ENCODE data around the gene SAMD5.

Gene SAMD5

GRCh38 chr6:147560670-147561069 is 52.2 kb downstream of the SAMD5 start:
- no peak for DNase-seq (ENCODE audit: low read depth in 1 of 2, low spot score in 1 of 2)
- in situ Hi-C loops (cut with HindIII; ENCODE audit: low pct_unique_long_range_greater_than_20kb, low sequenced_read_pairs): no loop called here
- no peak for TF ChIP-seq JUND (IDR thresholded peaks at IDR 0.05; ENCODE audit: low read depth)

- TF ChIP-seq JUND (IDR thresholded peaks at IDR 0.05; ENCODE audit: low read depth): no peak
- in situ Hi-C loops (cut with HindIII; ENCODE audit: low pct_unique_long_range_greater_than_20kb, low sequenced_read_pairs): no loop called here
- no peak for DNase-seq (ENCODE audit: low read depth in 1 of 2, low spot score in 1 of 2)
These were observed 53.2 kb downstream of the SAMD5 start for GRCh38 chr6:147561726-147562125.

DNA sequence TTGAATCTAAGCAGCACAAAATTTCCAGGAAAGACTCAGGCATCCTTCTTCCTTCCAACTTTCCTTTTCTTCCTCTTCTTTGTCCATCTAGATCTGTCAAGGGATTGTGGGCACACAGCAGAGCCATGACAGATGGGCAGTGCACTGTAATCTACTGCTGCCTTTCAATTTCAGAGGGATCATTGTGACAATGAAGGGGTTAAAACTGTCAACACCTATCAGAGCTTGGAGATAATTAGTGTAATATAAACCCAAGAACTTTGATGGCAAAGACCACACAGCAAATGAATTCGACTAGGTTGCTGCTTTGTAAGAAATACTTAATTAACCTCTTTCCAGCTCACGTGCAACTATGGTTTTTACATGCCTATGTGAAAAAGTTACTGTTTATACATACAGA is 55.0 kb downstream of the SAMD5 start:
- no peak for TF ChIP-seq JUND (IDR thresholded peaks at IDR 0.05; ENCODE audit: low read depth)
- DNase-seq (ENCODE audit: low read depth in 1 of 2, low spot score in 1 of 2): no peak
- in situ Hi-C loops (cut with HindIII; ENCODE audit: low pct_unique_long_range_greater_than_20kb, low sequenced_read_pairs): no loop called here

- in situ Hi-C loops (cut with HindIII; ENCODE audit: low pct_unique_long_range_greater_than_20kb, low sequenced_read_pairs): no loop called here
- DNase-seq (ENCODE audit: low read depth in 1 of 2, low spot score in 1 of 2): no peak
- TF ChIP-seq JUND (IDR thresholded peaks at IDR 0.05; ENCODE audit: low read depth): no peak
These were observed 56.1 kb downstream of the SAMD5 start for GRCh38 chr6:147564556-147564955.

- no peak for TF ChIP-seq JUND (IDR thresholded peaks at IDR 0.05; ENCODE audit: low read depth)
- no peak for DNase-seq (ENCODE audit: low read depth in 1 of 2, low spot score in 1 of 2)
- in situ Hi-C loops (cut with HindIII; ENCODE audit: low pct_unique_long_range_greater_than_20kb, low sequenced_read_pairs): no loop called here
These were observed 57.9 kb downstream of the SAMD5 start for GRCh38 chr6:147566244-147566898.

DNA sequence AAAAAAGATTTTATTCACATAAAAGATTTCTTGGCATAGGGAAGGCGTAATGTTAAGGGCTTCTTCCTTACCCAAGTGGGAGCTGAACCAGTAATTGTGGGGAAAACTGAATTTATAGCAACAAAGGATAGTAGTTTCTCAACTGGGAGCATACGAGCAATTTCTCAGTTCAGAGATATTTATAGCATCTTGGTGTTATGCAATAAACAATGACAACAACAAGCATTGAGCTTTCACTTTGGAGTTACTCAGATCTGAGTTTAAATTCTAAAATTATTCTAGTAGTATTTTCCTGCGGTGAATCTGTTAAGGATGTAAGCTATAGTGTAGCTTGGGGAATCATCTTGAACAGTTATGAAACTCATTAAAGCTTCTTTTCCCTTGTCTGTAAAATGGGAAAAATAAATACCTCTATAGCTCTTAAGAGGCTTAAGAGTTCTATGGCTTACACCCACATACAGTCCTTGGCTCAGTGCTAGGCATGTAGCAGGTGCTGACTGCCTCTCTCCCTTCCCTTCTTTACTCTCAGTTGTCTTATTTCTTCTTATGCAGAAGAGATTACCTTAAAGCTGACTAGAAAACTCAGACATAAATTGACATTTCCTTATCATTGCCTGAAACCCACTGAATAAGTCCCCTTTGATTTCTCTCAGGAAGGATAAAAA is 58.8 kb downstream of the SAMD5 start:
- in situ Hi-C loops (cut with HindIII; ENCODE audit: low pct_unique_long_range_greater_than_20kb, low sequenced_read_pairs): no loop called here
- no peak for TF ChIP-seq JUND (IDR thresholded peaks at IDR 0.05; ENCODE audit: low read depth)
- no peak for DNase-seq (ENCODE audit: low read depth in 1 of 2, low spot score in 1 of 2)

- in situ Hi-C loops (cut with HindIII; ENCODE audit: low pct_unique_long_range_greater_than_20kb, low sequenced_read_pairs): no loop called here
- DNase-seq (ENCODE audit: low read depth in 1 of 2, low spot score in 1 of 2): no peak
- no peak for TF ChIP-seq JUND (IDR thresholded peaks at IDR 0.05; ENCODE audit: low read depth)
These were observed 61.3 kb downstream of the SAMD5 start for GRCh38 chr6:147569788-147570187.

- no peak for TF ChIP-seq JUND (IDR thresholded peaks at IDR 0.05; ENCODE audit: low read depth)
- in situ Hi-C loops (cut with HindIII; ENCODE audit: low pct_unique_long_range_greater_than_20kb, low sequenced_read_pairs): no loop called here
- DNase-seq (ENCODE audit: low read depth in 1 of 2, low spot score in 1 of 2): no peak
These were observed 62.2 kb downstream of the SAMD5 start for GRCh38 chr6:147570681-147571080.

GRCh38 chr6:147577488-147577887 is 69.0 kb downstream of the SAMD5 start:
- DNase-seq (ENCODE audit: low read depth in 1 of 2, low spot score in 1 of 2): no peak
- in situ Hi-C loops (cut with HindIII; ENCODE audit: low pct_unique_long_range_greater_than_20kb, low sequenced_read_pairs): no loop called here
- no peak for TF ChIP-seq JUND (IDR thresholded peaks at IDR 0.05; ENCODE audit: low read depth)

DNA sequence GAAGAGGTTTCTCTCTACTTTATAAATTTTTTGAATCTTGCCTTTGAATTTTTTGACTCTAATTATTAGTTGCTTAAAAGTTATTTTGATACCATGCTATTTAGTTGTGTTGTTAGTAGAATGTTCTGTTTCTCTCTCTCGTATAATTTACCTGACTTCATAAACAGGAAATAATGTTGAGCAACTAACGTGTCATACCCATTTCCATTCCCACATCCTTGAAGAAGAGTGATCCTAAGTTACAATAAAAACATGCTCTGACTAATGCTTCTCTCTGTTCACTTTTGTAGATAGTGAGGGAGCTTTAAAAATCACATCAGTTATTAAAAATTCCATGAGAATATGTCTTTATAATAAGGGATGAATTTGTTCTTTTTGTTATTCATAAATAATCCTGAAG is 69.7 kb downstream of the SAMD5 start:
- TF ChIP-seq JUND (IDR thresholded peaks at IDR 0.05; ENCODE audit: low read depth): no peak
- in situ Hi-C loops (cut with HindIII; ENCODE audit: low pct_unique_long_range_greater_than_20kb, low sequenced_read_pairs): no loop called here

DNA sequence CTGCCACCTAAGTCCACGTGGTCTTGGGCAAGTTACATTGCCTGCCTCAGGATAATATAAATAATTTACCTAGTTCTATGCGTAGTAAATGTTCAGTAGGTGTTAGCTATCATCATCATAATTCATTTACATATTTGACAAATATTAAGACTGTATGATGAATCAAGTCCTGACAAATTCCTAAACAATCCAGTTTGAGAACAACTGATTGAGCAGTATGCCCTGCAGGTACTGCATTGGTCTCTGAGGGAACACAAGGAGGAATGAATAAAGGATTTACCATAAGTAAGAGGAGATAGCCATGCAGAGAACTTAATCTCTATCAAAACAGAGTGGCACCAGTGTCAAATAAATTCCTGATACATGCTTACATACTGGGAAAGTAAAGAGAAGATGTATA is 70.4 kb downstream of the SAMD5 start:
- DNase-seq (ENCODE audit: low read depth in 1 of 2, low spot score in 1 of 2): no peak
- no peak for TF ChIP-seq JUND (IDR thresholded peaks at IDR 0.05; ENCODE audit: low read depth)
- in situ Hi-C loops (cut with HindIII; ENCODE audit: low pct_unique_long_range_greater_than_20kb, low sequenced_read_pairs): no loop called here

More for the DNA sequence above, 69.7 kb downstream of the SAMD5 start:
- DNase-seq (ENCODE audit: low read depth in 1 of 2, low spot score in 1 of 2): no peak

- no peak for DNase-seq (ENCODE audit: low read depth in 1 of 2, low spot score in 1 of 2)
- in situ Hi-C loops (cut with HindIII; ENCODE audit: low pct_unique_long_range_greater_than_20kb, low sequenced_read_pairs): no loop called here
- TF ChIP-seq JUND (IDR thresholded peaks at IDR 0.05; ENCODE audit: low read depth): no peak
These were observed 71.2 kb downstream of the SAMD5 start for GRCh38 chr6:147579667-147580066.

- TF ChIP-seq JUND (IDR thresholded peaks at IDR 0.05; ENCODE audit: low read depth): no peak
- in situ Hi-C loops (cut with HindIII; ENCODE audit: low pct_unique_long_range_greater_than_20kb, low sequenced_read_pairs): no loop called here
- no peak for DNase-seq (ENCODE audit: low read depth in 1 of 2, low spot score in 1 of 2)
These were observed 74.5 kb downstream of the SAMD5 start for GRCh38 chr6:147582991-147583390.

DNA sequence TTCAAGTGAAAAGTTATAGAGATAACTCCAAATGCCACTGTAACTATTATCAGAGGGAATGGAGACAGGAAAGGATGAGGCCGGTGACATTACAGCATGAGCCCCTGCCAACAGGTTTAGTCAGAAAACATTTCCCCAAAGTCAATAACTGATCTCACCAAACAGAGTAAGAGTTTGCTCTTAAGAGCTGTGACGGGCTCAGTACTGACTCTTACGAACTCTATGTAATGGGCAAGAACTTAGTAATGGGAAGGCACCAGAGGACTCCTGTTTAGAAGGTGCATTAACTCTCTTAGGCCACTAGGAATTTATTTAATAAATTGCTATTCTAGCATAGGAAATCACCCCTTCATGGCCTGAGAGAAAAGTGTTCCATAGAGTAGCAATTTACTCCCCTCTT is 76.8 kb downstream of the SAMD5 start:
- in situ Hi-C loops (cut with HindIII; ENCODE audit: low pct_unique_long_range_greater_than_20kb, low sequenced_read_pairs): no loop called here
- no peak for TF ChIP-seq JUND (IDR thresholded peaks at IDR 0.05; ENCODE audit: low read depth)
- DNase-seq (ENCODE audit: low read depth in 1 of 2, low spot score in 1 of 2): no peak
